ENCODE measurements around the gene LEPR.

DNA sequence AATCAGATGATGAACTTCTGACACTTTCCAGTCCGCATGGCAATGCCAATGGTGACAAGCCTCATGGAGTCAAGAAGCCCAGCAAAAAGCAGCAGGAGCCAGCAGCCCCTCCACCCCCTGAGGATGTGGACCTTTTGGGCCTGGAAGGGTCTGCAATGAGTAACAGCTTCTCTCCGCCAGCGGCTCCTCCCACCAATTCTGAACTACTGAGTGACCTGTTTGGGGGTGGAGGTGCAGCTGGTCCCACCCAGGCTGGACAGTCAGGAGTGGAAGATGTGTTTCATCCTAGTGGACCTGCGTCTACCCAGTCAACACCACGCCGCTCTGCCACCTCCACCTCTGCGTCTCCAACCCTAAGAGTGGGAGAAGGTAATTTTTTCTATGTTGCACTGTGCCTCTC, 28.0 kb upstream of the LEPR start:
- no peak for TF ChIP-seq CTCF (IDR thresholded peaks at IDR 0.05)
- no peak for TF ChIP-seq POLR2A (IDR thresholded peaks at IDR 0.05)

All from tibial nerve (tissue), 3 donors.